HepG2 (cell line): ENCODE data around the gene HCFC1R1. TPM values are rescaled to one million over a fixed set of nuclear protein-coding genes. Genes with fewer than 3 reads are reported as not detected.

Experiments used
- BCLAF1 ChIP-seq: fragments of 450-650 bp; IDR thresholded peaks from 2 replicates; pipeline ENCODE4 v1.6.1; 2017; ENCODE audit warnings: mild to moderate bottlenecking
- CEBPB ChIP-seq: IDR thresholded peaks from 2 replicates; pipeline ENCODE4 v1.6.1; 2011; ENCODE audit warnings: low read depth, low read length, improper control_type of control experiment, borderline replicate concordance
- DRAP1 ChIP-seq: IDR thresholded peaks from 2 replicates; pipeline ENCODE4 v1.6.1; 2016; ENCODE audit warnings: missing genetic modification reagents, missing compliant biosample characterization
- FUBP1 ChIP-seq: sonication (generic); formaldehyde crosslinking; IDR thresholded peaks from 2 replicates; pipeline ENCODE4 v1.5.1; 2020; ENCODE audit warnings: missing genetic modification reagents, mild to moderate bottlenecking, borderline replicate concordance
- HNF4A ChIP-seq: sonication (generic); formaldehyde crosslinking; IDR thresholded peaks from 2 replicates; pipeline ENCODE4 v1.4.0; 2020; ENCODE audit warnings: missing genetic modification reagents
- HNRNPH1 ChIP-seq: fragments of 200-400 bp; formaldehyde crosslinking; optimal IDR thresholded peaks from 2 replicates; pipeline ENCODE3; 2017; ENCODE audit warnings: mild to moderate bottlenecking, low read depth, low read length
- HOXA3 ChIP-seq: sonication (generic); formaldehyde crosslinking; IDR thresholded peaks from 2 replicates; pipeline ENCODE4 v1.5.0; 2020; ENCODE audit warnings: missing genetic modification reagents
- HOXA7 ChIP-seq: sonication (generic); formaldehyde crosslinking; IDR thresholded peaks from 2 replicates; pipeline ENCODE4 v1.8.1; 2022; ENCODE audit warnings: mild to moderate bottlenecking, missing genetic modification reagents, moderate library complexity
- MAFF ChIP-seq: IDR thresholded peaks from 2 replicates; pipeline ENCODE4 v1.6.1; 2011; ENCODE audit warnings: low read depth, low read length, improper control_type of control experiment
- MTERF4 ChIP-seq: sonication (generic); formaldehyde crosslinking; IDR thresholded peaks from 2 replicates; pipeline ENCODE4 v1.8.0; 2023; ENCODE audit warnings: mild to moderate bottlenecking, missing genetic modification reagents
- MTF2 ChIP-seq: sonication (generic); formaldehyde crosslinking; IDR thresholded peaks from 2 replicates; pipeline ENCODE4 v1.5.0; 2020; ENCODE audit warnings: missing genetic modification reagents, borderline replicate concordance
- MXI1 ChIP-seq: IDR thresholded peaks from 3 replicates; pipeline ENCODE4 v1.6.1; 2012; ENCODE audit warnings: low read depth, low read length, inconsistent platforms, borderline replicate concordance
- NR2F6 ChIP-seq, 2 experiments: IDR thresholded peaks; 2 replicates each; pipeline ENCODE4 v1.6.1; 2016; ENCODE audit warnings: antibody characterized with exemption in 1 of 2, mild to moderate bottlenecking in 1 of 2
- PHF5A ChIP-seq: IDR thresholded peaks from one replicate; pipeline ENCODE4 v1.6.1; 2018; ENCODE audit warnings: low read depth, missing genetic modification reagents; ENCODE audit not compliant: unreplicated experiment
- SAP130 ChIP-seq: IDR thresholded peaks from 2 replicates; pipeline ENCODE4 v1.6.1; 2016; ENCODE audit warnings: low read depth
- SIX4 ChIP-seq: sonication (generic); formaldehyde crosslinking; IDR thresholded peaks from 2 replicates; pipeline ENCODE4 v1.4.0; 2020; ENCODE audit warnings: missing genetic modification reagents
- XRCC5 ChIP-seq: fragments of 200-400 bp; formaldehyde crosslinking; optimal IDR thresholded peaks from 2 replicates; pipeline ENCODE3; 2017; ENCODE audit warnings: mild to moderate bottlenecking, low read length
- ZHX1 ChIP-seq: sonication (generic); formaldehyde crosslinking; IDR thresholded peaks from 2 replicates; pipeline ENCODE4 v1.8.1; 2022; ENCODE audit warnings: low read depth, mild to moderate bottlenecking, missing genetic modification reagents
- ZNF484 ChIP-seq: sonication (generic); formaldehyde crosslinking; IDR thresholded peaks from 2 replicates; pipeline ENCODE4 v1.5.1; 2020; ENCODE audit warnings: mild to moderate bottlenecking, low read depth, missing genetic modification reagents, borderline replicate concordance
- ZNF615 ChIP-seq: sonication (generic); formaldehyde crosslinking; IDR thresholded peaks from 2 replicates; pipeline ENCODE4 v1.5.0; 2020; ENCODE audit warnings: mild to moderate bottlenecking, missing genetic modification reagents, borderline replicate concordance
- ZNF616 ChIP-seq: sonication (generic); formaldehyde crosslinking; IDR thresholded peaks from 2 replicates; pipeline ENCODE4 v1.5.0; 2020; ENCODE audit warnings: low read depth, mild to moderate bottlenecking, missing genetic modification reagents
- polyA plus RNA-seq, 8 experiments: library from polyadenylated mRNA; depleted of rRNA in 3 of 8; stranded (reverse) in 7 of 8; unstranded in 1 of 8; fragments of >200 nt; fragmentation: Illumina TruSeq in 4 of 8; extraction: Trizol in 4 of 8; gene quantifications; 2 replicates each; pipeline versions ENCODE4 v1.2.1 to v1.2.3, GENCODE V29; 2011 to 2016; ENCODE audit warnings: low read depth in 4 of 8, missing spikeins in 1 of 8, mixed read lengths in 1 of 8; ENCODE audit not compliant: insufficient read depth in 1 of 8
- total RNA-seq, 5 experiments: library from RNA; depleted of rRNA; stranded (reverse); fragments of >200 nt; fragmentation: Illumina TruSeq; extraction: Trizol; gene quantifications; 2 replicates each; pipeline ENCODE4 v1.2.3, GENCODE V29; 2016; ENCODE audit warnings: low read depth in 1 of 5

HCFC1R1 gene
- total and polyA plus RNA-seq, 2 of the 13 experiments (the other 11 are each of a cell fraction or from before 2014, with no cell fraction given): 13.8 to 16.1 TPM

GRCh38 chr16:3027983-3028715, 4.4 kb upstream of the HCFC1R1 start (continued):
- TF ChIP-seq MTERF4 (no peak), MXI1 (peak; percentile 54; the same call in 1 of the 3 replicates), ZNF616 (CRISPR knock-in tag) (no peak), FUBP1 (CRISPR knock-in tag) (no peak), CEBPB (no peak), SIX4 (CRISPR knock-in tag) (no peak), HOXA7 (CRISPR knock-in tag) (no peak), BCLAF1 (no peak), SAP130 (CRISPR knock-in tag) (peak; percentile 78), NR2F6 (IDR thresholded peaks at IDR 0.05) (no peak), NR2F6 (CRISPR knock-in tag; IDR thresholded peaks at IDR 0.05) (peak; percentile 56), ZNF484 (CRISPR knock-in tag) (no peak), MAFF (no peak), ZHX1 (CRISPR knock-in tag) (no peak), HOXA3 (peak; percentile 55; the same call in 1 of the 2 replicates), XRCC5 (no peak), DRAP1 (CRISPR knock-in tag) (peak; percentile 84), HNRNPH1 (no peak), PHF5A (CRISPR knock-in tag) (no peak), MTF2 (no peak), ZNF615 (CRISPR knock-in tag) (no peak), HNF4A (CRISPR knock-in tag) (0 out of 2 replicates have a peak, but pooled peaks have one; percentile 13)
